Esophagus squamous epithelium (tissue), 4 donors: ENCODE results near the gene SASH3.
A peak's percentile ranks its signal among the peaks of the same experiment; 100 is the strongest.

Source experiments
- POLR2A ChIP-seq, 4 donors: fragments of 450-650 bp; IDR thresholded peaks; one replicate each; pipeline ENCODE4 v1.6.1; 2017; ENCODE audit warnings: antibody characterized with exemption in 4 of 4, mild to moderate bottlenecking in 4 of 4, moderate library complexity in 3 of 4
- TF ChIP-seq, protein P1 (sequence below), 6 experiments: fragments of 450-650 bp in 4 of 6; fragments of 200-600 bp in 2 of 6; sonication (generic) in 2 of 6; IDR thresholded peaks; one replicate each; pipeline ENCODE4 v1.5.1; 2016 to 2019; ENCODE audit warnings: antibody characterized with exemption in 6 of 6, mild to moderate bottlenecking in 4 of 6, moderate library complexity in 4 of 6

DNA sequence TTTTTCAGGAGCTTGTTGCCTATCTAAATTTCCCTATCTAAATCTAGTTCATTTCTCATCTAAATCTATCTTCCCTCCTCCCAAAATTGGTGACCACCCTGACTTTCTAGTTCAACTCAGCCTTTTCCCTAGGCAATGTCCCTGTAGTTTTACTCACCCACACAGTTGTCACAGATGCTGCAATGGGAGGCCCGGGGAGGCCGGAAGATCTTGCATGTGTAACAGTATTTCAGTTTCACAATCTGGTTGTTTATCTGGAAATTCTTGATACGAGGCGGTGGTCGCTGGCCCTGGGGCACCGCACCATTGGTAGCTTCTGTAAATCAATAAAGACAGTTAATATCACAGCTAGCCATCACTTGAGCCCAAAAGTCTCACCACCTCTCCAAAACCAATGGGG, 43.8 kb downstream of the SASH3 start:
- TF ChIP-seq, protein P1, sequence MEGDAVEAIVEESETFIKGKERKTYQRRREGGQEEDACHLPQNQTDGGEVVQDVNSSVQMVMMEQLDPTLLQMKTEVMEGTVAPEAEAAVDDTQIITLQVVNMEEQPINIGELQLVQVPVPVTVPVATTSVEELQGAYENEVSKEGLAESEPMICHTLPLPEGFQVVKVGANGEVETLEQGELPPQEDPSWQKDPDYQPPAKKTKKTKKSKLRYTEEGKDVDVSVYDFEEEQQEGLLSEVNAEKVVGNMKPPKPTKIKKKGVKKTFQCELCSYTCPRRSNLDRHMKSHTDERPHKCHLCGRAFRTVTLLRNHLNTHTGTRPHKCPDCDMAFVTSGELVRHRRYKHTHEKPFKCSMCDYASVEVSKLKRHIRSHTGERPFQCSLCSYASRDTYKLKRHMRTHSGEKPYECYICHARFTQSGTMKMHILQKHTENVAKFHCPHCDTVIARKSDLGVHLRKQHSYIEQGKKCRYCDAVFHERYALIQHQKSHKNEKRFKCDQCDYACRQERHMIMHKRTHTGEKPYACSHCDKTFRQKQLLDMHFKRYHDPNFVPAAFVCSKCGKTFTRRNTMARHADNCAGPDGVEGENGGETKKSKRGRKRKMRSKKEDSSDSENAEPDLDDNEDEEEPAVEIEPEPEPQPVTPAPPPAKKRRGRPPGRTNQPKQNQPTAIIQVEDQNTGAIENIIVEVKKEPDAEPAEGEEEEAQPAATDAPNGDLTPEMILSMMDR (IDR thresholded peaks at IDR 0.05): peak in 1 of 6 experiments; percentile 2
- TF ChIP-seq POLR2A (IDR thresholded peaks at IDR 0.05): no peak
